A673 (cell line): ENCODE measurements around the gene ANKRD40. TPM values are rescaled to one million over a fixed set of nuclear protein-coding genes. Genes with fewer than 3 reads are reported as not detected.

Experiments used
- BruUV-seq: library from RNA; stranded (reverse); fragments of 400-500 nt; replicated peaks from 2 replicates; lab custom pipeline; 2021; lab: Mats Ljungman, UMichigan
- CTCF ChIA-PET: fragments of 300-600 bp; sonication (Branson Sonifier 250); formaldehyde crosslinking; loops from one replicate; lab custom pipeline; 2022; ENCODE audit warnings: antibody characterized with exemption; lab: Charles Lee
- POLR2A ChIA-PET: fragments of 300-600 bp; sonication (Branson Sonifier 250); formaldehyde crosslinking; loops from one replicate; lab custom pipeline; 2022; ENCODE audit warnings: antibody characterized with exemption; ENCODE audit not compliant: low non-redundant PET; lab: Charles Lee
- DNase-seq: peaks from one replicate; pipeline ENCODE4 v3.0.0-alpha.2; 2015; ENCODE audit warnings: low spot score
- H3K27ac ChIP-seq: fragments of 200-600 bp; sonication (generic); 2 replicates; pipeline ENCODE4 v1.5.1; 2016; ENCODE audit warnings: mixed run types, low read depth, mild to moderate bottlenecking, mixed read lengths, antibody characterized with exemption, low read length; ENCODE audit not compliant: poor library complexity, severe bottlenecking
- H3K27me3 ChIP-seq: fragments of 200-600 bp; sonication (generic); replicated peaks from 2 replicates; pipeline ENCODE4 v1.6.1; 2017; ENCODE audit warnings: mixed run types, low read depth, mild to moderate bottlenecking, mixed read lengths, antibody characterized with exemption, low read length; ENCODE audit not compliant: insufficient read depth, poor library complexity
- H3K36me3 ChIP-seq: fragments of 200-600 bp; sonication (generic); 2 replicates; pipeline ENCODE4 v1.6.1; 2016; ENCODE audit warnings: mixed run types, mild to moderate bottlenecking, mixed read lengths, antibody characterized with exemption, low read length; ENCODE audit not compliant: insufficient read depth, poor library complexity, severe bottlenecking
- H3K4me1 ChIP-seq: fragments of 200-600 bp; sonication (generic); 2 replicates; pipeline ENCODE4 v1.6.1; 2017; ENCODE audit warnings: mixed run types, mild to moderate bottlenecking, mixed read lengths, antibody characterized with exemption, low read length; ENCODE audit not compliant: insufficient read depth, poor library complexity, severe bottlenecking
- H3K4me3 ChIP-seq: fragments of 200-600 bp; sonication (generic); 2 replicates; pipeline ENCODE4 v1.5.1; 2016; ENCODE audit warnings: low read depth, mixed run types, mild to moderate bottlenecking, mixed read lengths, low read length; ENCODE audit not compliant: poor library complexity, severe bottlenecking
- H3K9me3 ChIP-seq: fragments of 200-600 bp; sonication (generic); 2 replicates; pipeline ENCODE4 v1.6.1; 2016; ENCODE audit warnings: mixed run types, low read depth, mild to moderate bottlenecking, mixed read lengths, antibody characterized with exemption, low read length; ENCODE audit not compliant: poor library complexity, severe bottlenecking
- EZH2 ChIP-seq: fragments of 200-600 bp; sonication (generic); IDR thresholded peaks from 2 replicates; pipeline ENCODE4 v1.6.1; 2017; ENCODE audit warnings: borderline replicate concordance, low read depth, mild to moderate bottlenecking, mixed read lengths, antibody characterized with exemption, low read length; ENCODE audit not compliant: poor library complexity, severe bottlenecking
- intact Hi-C: fragments of 100-400 bp; cut with micrococcal nuclease; formaldehyde crosslinking; loops from one replicate; pipeline ENCODE4 v1.10.0; 2022; ENCODE audit not compliant: unreplicated experiment
- total RNA-seq: library from RNA; stranded (reverse); gene quantifications from 2 replicates; pipeline ENCODE4 v1.2.3, GENCODE V29; 2021
- TF ChIP-seq, protein P1 (sequence below): fragments of 300-800, 200-600 bp; sonication (generic); conservative IDR thresholded peaks from 2 replicates; pipeline ENCODE4 v1.5.1; 2017; ENCODE audit warnings: low read depth, mild to moderate bottlenecking, antibody characterized with exemption, low read length, moderate library complexity, mixed read lengths

Gene ANKRD40
- total RNA-seq, 1 experiment from 2014 or later = 54.2 TPM

- Histone ChIP-seq H3K27me3 (no peaks in the 10 kb centered on the region), H3K36me3 (peaks cover 31% of the 10 kb centered on the region), H3K4me3 (no peak overlapping the region), H3K9me3 (no peaks in the 10 kb centered on the region), H3K27ac (no peak overlapping the region), H3K4me1 (no peaks in the 10 kb centered on the region)
- TF ChIP-seq, protein P1, sequence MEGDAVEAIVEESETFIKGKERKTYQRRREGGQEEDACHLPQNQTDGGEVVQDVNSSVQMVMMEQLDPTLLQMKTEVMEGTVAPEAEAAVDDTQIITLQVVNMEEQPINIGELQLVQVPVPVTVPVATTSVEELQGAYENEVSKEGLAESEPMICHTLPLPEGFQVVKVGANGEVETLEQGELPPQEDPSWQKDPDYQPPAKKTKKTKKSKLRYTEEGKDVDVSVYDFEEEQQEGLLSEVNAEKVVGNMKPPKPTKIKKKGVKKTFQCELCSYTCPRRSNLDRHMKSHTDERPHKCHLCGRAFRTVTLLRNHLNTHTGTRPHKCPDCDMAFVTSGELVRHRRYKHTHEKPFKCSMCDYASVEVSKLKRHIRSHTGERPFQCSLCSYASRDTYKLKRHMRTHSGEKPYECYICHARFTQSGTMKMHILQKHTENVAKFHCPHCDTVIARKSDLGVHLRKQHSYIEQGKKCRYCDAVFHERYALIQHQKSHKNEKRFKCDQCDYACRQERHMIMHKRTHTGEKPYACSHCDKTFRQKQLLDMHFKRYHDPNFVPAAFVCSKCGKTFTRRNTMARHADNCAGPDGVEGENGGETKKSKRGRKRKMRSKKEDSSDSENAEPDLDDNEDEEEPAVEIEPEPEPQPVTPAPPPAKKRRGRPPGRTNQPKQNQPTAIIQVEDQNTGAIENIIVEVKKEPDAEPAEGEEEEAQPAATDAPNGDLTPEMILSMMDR = no peak
- TF ChIP-seq EZH2 = no peak
- intact Hi-C loops = no loop called here
- no peak for DNase-seq
- BruUV-seq = no TSS peak
- POLR2A ChIA-PET = no interaction called here
- CTCF ChIA-PET = no interaction called here
These were observed 16.7 kb downstream of the ANKRD40 start for GRCh38 chr17:50690887-50691549.

- no peak for DNase-seq
- POLR2A ChIA-PET = no interaction called here
- intact Hi-C loops = no loop called here
These were observed 17.5 kb downstream of the ANKRD40 start for GRCh38 chr17:50689956-50690886.

DNA sequence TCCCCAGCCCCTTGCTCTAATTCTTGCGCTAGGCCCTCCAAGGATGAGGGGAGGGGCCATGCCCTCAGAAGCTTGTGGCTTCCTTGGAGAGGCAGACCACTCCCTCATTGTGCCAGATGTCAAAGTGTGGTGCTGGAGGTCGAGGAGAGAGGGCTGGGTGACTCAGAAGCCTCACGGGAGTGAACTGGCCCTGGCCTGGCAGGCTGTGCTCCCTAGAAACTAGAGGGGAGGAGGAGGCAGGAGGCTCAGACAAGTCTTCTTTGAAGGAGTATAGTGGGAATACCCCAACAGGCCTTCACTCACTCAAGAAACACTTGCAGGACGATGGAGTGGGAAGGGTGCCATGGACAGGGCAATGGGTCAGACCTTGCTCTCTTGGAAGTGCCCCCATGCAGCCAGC is 18.5 kb downstream of the ANKRD40 start:
- ChIA-PET POLR2A (no interaction called here), CTCF (no interaction called here)
- no peak for TF ChIP-seq EZH2
- TF ChIP-seq, protein P1 = no peak
- no peaks in the 10 kb centered on the region for H3K27me3 ChIP-seq
- H3K36me3 ChIP-seq = peaks cover 14% of the 10 kb centered on the region
- H3K4me3 ChIP-seq = no peak overlapping the region
- no peaks in the 10 kb centered on the region for H3K9me3 ChIP-seq
- no peaks in the 10 kb centered on the region for H3K4me1 ChIP-seq
- no peak for DNase-seq
- intact Hi-C loops = no loop called here
- no TSS peak for BruUV-seq
- H3K27ac ChIP-seq = no peak overlapping the region

More at GRCh38 chr17:50689956-50690886, 17.5 kb downstream of the ANKRD40 start:
- no peak overlapping the region for H3K27ac ChIP-seq
- no TSS peak for BruUV-seq
- no peaks in the 10 kb centered on the region for H3K9me3 ChIP-seq
- H3K4me3 ChIP-seq = no peak overlapping the region
- TF ChIP-seq, protein P1 = no peak
- no peak for TF ChIP-seq EZH2
- CTCF ChIA-PET = no interaction called here
- H3K4me1 ChIP-seq = no peaks in the 10 kb centered on the region
- peaks cover 23% of the 10 kb centered on the region for H3K36me3 ChIP-seq
- H3K27me3 ChIP-seq = no peaks in the 10 kb centered on the region
